GM12891 (cell line): ENCODE data around the gene RXFP4.
A peak's percentile ranks its signal among the peaks of the same experiment; 100 is the strongest.

Experiments used
- DNase-seq: peaks from one replicate; pipeline ENCODE4 v3.0.0; 2011; ENCODE audit warnings: low spot score; ENCODE audit not compliant: insufficient read length
- FAIRE-seq: peaks from 2 replicates; lab custom pipeline; 2011; peaks lifted over from hg19 to GRCh38; lab: Jason Lieb, UNC
- PAX5 ChIP-seq: IDR thresholded peaks from 2 replicates; pipeline ENCODE4 v1.6.1; 2011; ENCODE audit warnings: low read length, moderate library complexity, mild to moderate bottlenecking; ENCODE audit not compliant: insufficient read depth, severe bottlenecking
- POLR2A ChIP-seq: IDR thresholded peaks from 2 replicates; pipeline ENCODE4 v1.6.1; 2011; ENCODE audit warnings: low read depth, low read length, control low read depth
- POLR2AphosphoS5 ChIP-seq: IDR thresholded peaks from 2 replicates; pipeline ENCODE4 v1.6.1; 2011; ENCODE audit warnings: low read depth, low read length, control low read depth
- POU2F2 ChIP-seq: IDR thresholded peaks from 2 replicates; pipeline ENCODE4 v1.6.1; 2011; ENCODE audit warnings: low read depth, mild to moderate bottlenecking, control low read depth, low read length, moderate library complexity
- SPI1 ChIP-seq: IDR thresholded peaks from 2 replicates; pipeline ENCODE4 v1.6.1; 2011; ENCODE audit warnings: low read depth, low read length, control low read depth
- TAF1 ChIP-seq: IDR thresholded peaks from 2 replicates; pipeline ENCODE4 v1.6.1; 2011; ENCODE audit warnings: low read depth, low read length, control low read depth

RXFP4 gene

GRCh38 chr1:155938220-155938627 is 3.2 kb upstream of the RXFP4 start:
- TF ChIP-seq SPI1 (no peak), TAF1 (no peak), POLR2AphosphoS5 (no peak), PAX5 (no peak), POU2F2 (no peak), POLR2A (no peak)
- DNase-seq: no peak
- peak; percentile 78 for FAIRE-seq

GRCh38 chr1:155940482-155940992 is 901 bp upstream of the RXFP4 start:
- FAIRE-seq (no peak), DNase-seq (no peak)
- TF ChIP-seq TAF1: no peak
- peak; percentile 65 for TF ChIP-seq SPI1

- TF ChIP-seq POLR2AphosphoS5: no peak
- TF ChIP-seq PAX5: no peak
- TF ChIP-seq TAF1: no peak
- no peak for TF ChIP-seq POU2F2
- no peak for TF ChIP-seq POLR2A
- no peak for TF ChIP-seq SPI1
- no peak for FAIRE-seq
- no peak for DNase-seq
Measured at GRCh38 chr1:155941845-155942531, 550 bp downstream of the RXFP4 start.

- DNase-seq (no peak), FAIRE-seq (no peak)
Measured at GRCh38 chr1:155942578-155943141, 1.2 kb downstream of the RXFP4 start.

GRCh38 chr1:155944444-155944799 is 3.0 kb downstream of the RXFP4 start:
- no peak for TF ChIP-seq POLR2AphosphoS5
- 0 out of 2 replicates have a peak, but pooled peaks have one; percentile 3 for TF ChIP-seq SPI1
- FAIRE-seq (no peak), DNase-seq (no peak)

More at GRCh38 chr1:155942578-155943141, 1.2 kb downstream of the RXFP4 start:
- TF ChIP-seq POU2F2 (no peak), SPI1 (no peak), TAF1 (no peak), POLR2A (no peak), PAX5 (no peak), POLR2AphosphoS5 (no peak)

GRCh38 chr1:155946633-155947219 is 5.3 kb downstream of the RXFP4 start:
- DNase-seq (no peak), FAIRE-seq (peak; percentile 5)
- TF ChIP-seq TAF1 (no peak), PAX5 (no peak), POLR2AphosphoS5 (no peak), POLR2A (no peak), SPI1 (no peak), POU2F2 (no peak; the same call in 1 of the 2 replicates)

- no peak for TF ChIP-seq POU2F2
- no peak for TF ChIP-seq POLR2AphosphoS5
- TF ChIP-seq SPI1: no peak
- TF ChIP-seq TAF1: no peak
- TF ChIP-seq POLR2A: no peak
- no peak for TF ChIP-seq PAX5
- DNase-seq (no peak), FAIRE-seq (no peak)
Measured at GRCh38 chr1:155947292-155947691, 5.9 kb downstream of the RXFP4 start.

- no peak for FAIRE-seq
- DNase-seq: no peak
- TF ChIP-seq SPI1 (no peak), PAX5 (no peak), POU2F2 (no peak), POLR2AphosphoS5 (no peak), TAF1 (no peak), POLR2A (no peak)
Measured at GRCh38 chr1:155947741-155948140, 6.3 kb downstream of the RXFP4 start.

- no peak for DNase-seq
- TF ChIP-seq PAX5 (no peak), POLR2A (no peak)
- no peak for FAIRE-seq
Measured at GRCh38 chr1:155950829-155951228, 9.4 kb downstream of the RXFP4 start.

- no peak for FAIRE-seq
- TF ChIP-seq PAX5 (no peak), POLR2AphosphoS5 (peak; percentile 5; the same call in 1 of the 2 replicates), SPI1 (0 out of 2 replicates have a peak, but pooled peaks have one; percentile 14)
- DNase-seq: no peak
Measured at GRCh38 chr1:155951753-155952504, 10.5 kb downstream of the RXFP4 start.
